Transverse colon (tissue), 4 donors: ENCODE data around the gene GON7. TPM values are rescaled to one million over a fixed set of nuclear protein-coding genes. Genes with fewer than 3 reads are reported as not detected.

ENCODE experiments used
- DNase-seq: peaks from one replicate; pipeline ENCODE4 v3.0.0-alpha.2; 2019
- H3K27ac ChIP-seq, 4 donors: fragments of 200-600 bp; sonication (generic); 2 replicates each; pipeline ENCODE4 v1.5.1; 2016 to 2018; ENCODE audit warnings: inconsistent platforms in 4 of 4
- H3K27me3 ChIP-seq: fragments of 200-600 bp; sonication (generic); 2 replicates; pipeline ENCODE4 v1.5.1; 2017; ENCODE audit warnings: inconsistent platforms
- H3K36me3 ChIP-seq, 4 donors: fragments of 200-600 bp; sonication (generic); 2 replicates each; pipeline ENCODE4 v1.5.1; 2017 to 2019; ENCODE audit warnings: inconsistent platforms in 4 of 4
- H3K4me1 ChIP-seq, 4 donors: fragments of 200-600 bp; sonication (generic); 2 replicates each; pipeline ENCODE4 v1.5.1; 2017 to 2020; ENCODE audit warnings: inconsistent platforms in 4 of 4
- H3K4me3 ChIP-seq, 4 donors: fragments of 200-600 bp; sonication (generic); 1 replicate in 1 of 4; 2 replicates in 3 of 4; pipeline versions ENCODE4 v1.5.1 to v1.6.1; 2017 to 2019; ENCODE audit warnings: inconsistent platforms in 4 of 4
- H3K9me3 ChIP-seq, 2 donors: fragments of 200-600 bp; sonication (generic); 2 replicates each; pipeline ENCODE4 v1.5.1; 2017 to 2019; ENCODE audit warnings: inconsistent platforms in 2 of 2
- CTCF ChIP-seq, 5 experiments: fragments of 200-600 bp in 3 of 5; fragments of 450-650 bp in 2 of 5; sonication (generic) in 3 of 5; IDR thresholded peaks; 1 replicate in 2 of 5; 2 replicates in 3 of 5; pipeline ENCODE4 v1.5.1; 2016 to 2017; ENCODE audit warnings: antibody characterized with exemption in 5 of 5, inconsistent platforms in 3 of 5, mild to moderate bottlenecking in 2 of 5, moderate library complexity in 1 of 5
- EP300 ChIP-seq: sonication (generic); formaldehyde crosslinking; IDR thresholded peaks from one replicate; pipeline ENCODE4 v1.6.1; 2017; ENCODE audit warnings: antibody characterized with exemption, low read depth
- POLR2A ChIP-seq: fragments of 450-650 bp; IDR thresholded peaks from one replicate; pipeline ENCODE4 v1.6.1; 2016; ENCODE audit warnings: antibody characterized with exemption, mild to moderate bottlenecking, moderate library complexity
- POLR2AphosphoS5 ChIP-seq, 3 donors: sonication (generic); formaldehyde crosslinking; IDR thresholded peaks; one replicate each; pipeline ENCODE4 v1.6.1; 2016; ENCODE audit warnings: antibody characterized with exemption in 3 of 3
- WGBS, 2 donors: methylation state at CpG; one replicate each; pipeline ENCODE4 v1.1.5; 2018; ENCODE audit warnings: low coverage in 1 of 2; 5-methylcytosine and 5-hydroxymethylcytosine counted together
- in situ Hi-C, 4 donors: fragments of 200-750 bp; cut with MboI; loops; one replicate each; pipeline versions ENCODE4 v1.15.0 to v1.15.1; 2017; ENCODE audit warnings: low sequenced_read_pairs in 3 of 4, low pct_ligation_motif_present in 1 of 4, low pct_unique_long_range_greater_than_20kb in 1 of 4
- intact Hi-C: fragments of 100-400 bp; cut with DNase I; formaldehyde crosslinking; loops from one replicate; pipeline ENCODE4 v1.15.1; 2023; ENCODE audit warnings: low total_unique reads
- total RNA-seq, 4 donors: library from RNA; depleted of rRNA; stranded (reverse); fragments of >200 nt; gene quantifications; one replicate each; pipeline ENCODE4 v1.1.0, GENCODE V29; 2016

GON7 gene
- total RNA-seq, 4 donors from 2014 or later = 4.5 to 29.4 (median 13.6) TPM

- H3K4me3 ChIP-seq = no peak overlapping the region
- H3K4me1 ChIP-seq = peaks cover 9 to 23% (median 17%) of the 10 kb centered on the region in 4 donors
- H3K27me3 ChIP-seq = no peaks in the 10 kb centered on the region
- TF ChIP-seq POLR2AphosphoS5 (IDR thresholded peaks at IDR 0.05) = no peak
- TF ChIP-seq EP300 = no peak
- TF ChIP-seq POLR2A = no peak
- TF ChIP-seq CTCF (IDR thresholded peaks at IDR 0.05) = no peak
- H3K9me3 ChIP-seq = no peaks in the 10 kb centered on the region
- no peak overlapping the region for H3K27ac ChIP-seq
- in situ Hi-C loops = no loop called here
- 65 to 76% methylated on average over 3 of the region's 3 CpGs for WGBS, 2 donors
- intact Hi-C loops = no loop called here
- DNase-seq = no peak
- H3K36me3 ChIP-seq = peaks cover 0 to 41% (median 20%) of the 10 kb centered on the region in 4 donors
Observed at GRCh38 chr14:93212432-93212831, 5.6 kb upstream of the GON7 start.

- peaks cover 0 to 14% (median 4%) of the 10 kb centered on the region in 4 donors for H3K36me3 ChIP-seq
- H3K27me3 ChIP-seq = no peaks in the 10 kb centered on the region
- intact Hi-C loops = no loop called here
- no peak for DNase-seq
- 0 to 1% methylated on average over 5 to 18 of the region's 23 CpGs for WGBS, 2 donors
- peak overlapping the region; percentile 54 to 95 (median 76) for H3K4me3 ChIP-seq
- in situ Hi-C loops = no loop called here
- TF ChIP-seq CTCF (IDR thresholded peaks at IDR 0.05) (peak in 1 of 5 experiments; percentile 23), POLR2A (no peak)
- peaks cover 18 to 39% (median 28%) of the 10 kb centered on the region in 4 donors for H3K4me1 ChIP-seq
- no peaks in the 10 kb centered on the region for H3K9me3 ChIP-seq
- peak overlapping the region; percentile 88 to 94 (median 93) for H3K27ac ChIP-seq
Observed at GRCh38 chr14:93207468-93208308, 823 bp upstream of the GON7 start.

- in situ Hi-C loops = no loop called here
- no peak for DNase-seq
- intact Hi-C loops = no loop called here
Observed at GRCh38 chr14:93201155-93201704, 5.6 kb downstream of the GON7 start.

More at GRCh38 chr14:93201155-93201704, 5.6 kb downstream of the GON7 start:
- no peak overlapping the region for H3K27ac ChIP-seq
- no peaks in the 10 kb centered on the region for H3K9me3 ChIP-seq
- H3K36me3 ChIP-seq = peaks cover 0 to 4% (median 0%) of the 10 kb centered on the region in 4 donors
- no peak overlapping the region for H3K4me3 ChIP-seq
- H3K4me1 ChIP-seq = peaks cover 5 to 18% (median 14%) of the 10 kb centered on the region in 4 donors
- TF ChIP-seq POLR2A (no peak), CTCF (IDR thresholded peaks at IDR 0.05) (no peak), POLR2AphosphoS5 (IDR thresholded peaks at IDR 0.05) (no peak), EP300 (no peak)
- H3K27me3 ChIP-seq = no peaks in the 10 kb centered on the region
- WGBS, 2 donors = 76 to 80% methylated on average over 3 to 7 of the region's 7 CpGs
